Panc1 (cell line): Measurements from ENCODE around the gene BCL10. TPM values are rescaled to one million over a fixed set of nuclear protein-coding genes. Genes with fewer than 3 reads are reported as not detected.

Experiments
- ATAC-seq: fragments of 200-7000 bp; cut with Tn5 transposase; 2 replicates; pipeline ENCODE4 v1.9.1; 2020; ENCODE audit warnings: mild to moderate bottlenecking, moderate library complexity
- BruUV-seq: library from RNA; stranded (reverse); fragments of 400-500 nt; replicated peaks from 2 replicates; lab custom pipeline; 2021; lab: Mats Ljungman, UMichigan
- CTCF ChIA-PET: fragments of 300-600 bp; sonication (Branson Sonifier 250); formaldehyde crosslinking; loops from one replicate; lab custom pipeline; 2022; ENCODE audit warnings: antibody characterized with exemption; lab: Charles Lee
- POLR2A ChIA-PET: fragments of 300-600 bp; sonication (Branson Sonifier 250); formaldehyde crosslinking; loops from one replicate; lab custom pipeline; 2022; ENCODE audit warnings: antibody characterized with exemption; lab: Charles Lee
- DNase-seq: peaks from one replicate; pipeline ENCODE4 v3.0.0-alpha.2; 2010; ENCODE audit warnings: low read depth, low spot score
- H3K27ac ChIP-seq: 2 replicates; pipeline ENCODE4 v1.5.1; 2011; ENCODE audit warnings: mild to moderate bottlenecking, low read length, inconsistent platforms
- H3K27me3 ChIP-seq: fragments of 200-500 bp; sonication (Bioruptor generic); 2 replicates; pipeline ENCODE4 v1.6.0; 2014; ENCODE audit warnings: low read length, inconsistent platforms; ENCODE audit not compliant: control insufficient read depth, insufficient read depth
- H3K36me3 ChIP-seq: fragments of 200-500 bp; sonication (Bioruptor generic); 2 replicates; pipeline ENCODE4 v1.5.1; 2014; ENCODE audit warnings: inconsistent platforms, mild to moderate bottlenecking, low read length, moderate library complexity; ENCODE audit not compliant: control insufficient read depth, insufficient read depth
- H3K4me1 ChIP-seq: 2 replicates; pipeline ENCODE4 v1.5.1; 2011; ENCODE audit warnings: inconsistent platforms, mild to moderate bottlenecking, low read length, moderate library complexity; ENCODE audit not compliant: control insufficient read depth, insufficient read depth
- H3K4me3 ChIP-seq, 2 experiments: 2 replicates each; pipeline ENCODE4 v1.5.1; 2011 to 2012; ENCODE audit warnings: low read depth in 2 of 2, low read length in 2 of 2, mild to moderate bottlenecking in 2 of 2, inconsistent platforms in 1 of 2, moderate library complexity in 1 of 2
- H3K9me3 ChIP-seq: fragments of 200-500 bp; sonication (Bioruptor generic); 2 replicates; pipeline ENCODE4 v1.5.1; 2014; ENCODE audit warnings: low read depth, mild to moderate bottlenecking, inconsistent platforms, low read length, moderate library complexity; ENCODE audit not compliant: control insufficient read depth, insufficient read depth
- CTCF ChIP-seq: fragments of 450-650 bp; IDR thresholded peaks from 2 replicates; pipeline ENCODE4 v1.5.1; 2017; ENCODE audit warnings: mild to moderate bottlenecking
- POLR2AphosphoS5 ChIP-seq: IDR thresholded peaks from 2 replicates; pipeline ENCODE4 v1.6.1; 2012; ENCODE audit warnings: mild to moderate bottlenecking, low read depth, low read length, moderate library complexity
- SIN3A ChIP-seq: IDR thresholded peaks from 2 replicates; pipeline ENCODE4 v1.6.1; 2012; ENCODE audit warnings: low read depth, mild to moderate bottlenecking, low read length, moderate library complexity, borderline replicate concordance; ENCODE audit not compliant: insufficient read depth
- TCF7L2 ChIP-seq: IDR thresholded peaks from 2 replicates; pipeline ENCODE4 v1.6.1; 2011; ENCODE audit warnings: mild to moderate bottlenecking, low read depth, low read length, inconsistent platforms
- in situ Hi-C: cut with HindIII; loops from 2 replicates; pipeline ENCODE4 v1.10.0; 2016; ENCODE audit warnings: low sequenced_read_pairs, low pct_unique_long_range_greater_than_20kb
- intact Hi-C: fragments of 100-400 bp; cut with micrococcal nuclease; formaldehyde crosslinking; loops from one replicate; pipeline ENCODE4 v1.10.0; 2022; ENCODE audit not compliant: unreplicated experiment
- total RNA-seq: library from RNA; stranded (reverse); gene quantifications from one replicate; pipeline ENCODE4 v1.2.1, GENCODE V29; 2021; ENCODE audit not compliant: unreplicated experiment
- TF ChIP-seq, protein P1 (sequence below), 2 experiments: IDR thresholded peaks; 2 replicates each; pipeline ENCODE4 v1.6.1; 2011 to 2012; ENCODE audit warnings: low read depth in 2 of 2, control low read depth in 1 of 2, low read length in 1 of 2, mild to moderate bottlenecking in 1 of 2, moderate library complexity in 1 of 2; ENCODE audit not compliant: insufficient read depth in 1 of 2

BCL10 gene
- total RNA-seq, 1 experiment from 2014 or later = 69.9 TPM

DNA sequence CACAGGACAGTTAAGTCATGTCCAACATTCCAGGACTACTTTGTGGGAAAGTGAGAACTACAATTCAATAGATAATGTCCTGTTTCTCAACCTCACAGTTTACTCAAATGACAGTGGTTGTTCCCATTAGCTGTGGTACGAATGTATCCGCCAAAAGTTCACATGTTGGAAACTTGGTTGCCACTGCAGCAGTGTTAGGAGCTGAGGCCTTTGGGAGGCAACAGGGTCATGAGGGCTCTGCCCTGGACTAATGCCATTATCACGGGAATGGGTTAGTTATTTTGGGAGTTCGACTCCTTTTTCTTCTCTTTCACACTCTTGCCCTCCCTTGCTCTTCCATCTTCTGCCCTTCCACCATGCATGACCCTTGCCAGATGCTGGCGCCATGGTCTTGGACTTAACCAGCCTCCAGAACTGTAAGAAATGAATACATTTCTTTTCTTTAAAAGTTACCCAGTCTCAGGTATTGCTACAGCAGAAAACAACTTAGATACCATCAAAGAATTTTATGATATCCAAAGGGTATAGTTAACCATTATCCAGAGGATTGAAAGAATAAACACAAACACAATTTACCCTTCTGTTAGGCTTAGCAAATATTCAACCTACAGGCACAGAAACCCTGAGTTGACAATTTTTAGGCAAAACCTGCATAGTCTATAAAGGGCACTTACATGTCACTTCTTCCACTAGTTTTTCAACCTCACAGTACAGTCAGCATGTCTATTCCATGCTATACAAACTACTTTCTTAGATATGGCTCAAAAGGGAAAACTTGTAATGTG, 7.4 kb downstream of the BCL10 start:
- POLR2A ChIA-PET = no interaction called here
- no peak for TF ChIP-seq TCF7L2
- TF ChIP-seq, protein P1, sequence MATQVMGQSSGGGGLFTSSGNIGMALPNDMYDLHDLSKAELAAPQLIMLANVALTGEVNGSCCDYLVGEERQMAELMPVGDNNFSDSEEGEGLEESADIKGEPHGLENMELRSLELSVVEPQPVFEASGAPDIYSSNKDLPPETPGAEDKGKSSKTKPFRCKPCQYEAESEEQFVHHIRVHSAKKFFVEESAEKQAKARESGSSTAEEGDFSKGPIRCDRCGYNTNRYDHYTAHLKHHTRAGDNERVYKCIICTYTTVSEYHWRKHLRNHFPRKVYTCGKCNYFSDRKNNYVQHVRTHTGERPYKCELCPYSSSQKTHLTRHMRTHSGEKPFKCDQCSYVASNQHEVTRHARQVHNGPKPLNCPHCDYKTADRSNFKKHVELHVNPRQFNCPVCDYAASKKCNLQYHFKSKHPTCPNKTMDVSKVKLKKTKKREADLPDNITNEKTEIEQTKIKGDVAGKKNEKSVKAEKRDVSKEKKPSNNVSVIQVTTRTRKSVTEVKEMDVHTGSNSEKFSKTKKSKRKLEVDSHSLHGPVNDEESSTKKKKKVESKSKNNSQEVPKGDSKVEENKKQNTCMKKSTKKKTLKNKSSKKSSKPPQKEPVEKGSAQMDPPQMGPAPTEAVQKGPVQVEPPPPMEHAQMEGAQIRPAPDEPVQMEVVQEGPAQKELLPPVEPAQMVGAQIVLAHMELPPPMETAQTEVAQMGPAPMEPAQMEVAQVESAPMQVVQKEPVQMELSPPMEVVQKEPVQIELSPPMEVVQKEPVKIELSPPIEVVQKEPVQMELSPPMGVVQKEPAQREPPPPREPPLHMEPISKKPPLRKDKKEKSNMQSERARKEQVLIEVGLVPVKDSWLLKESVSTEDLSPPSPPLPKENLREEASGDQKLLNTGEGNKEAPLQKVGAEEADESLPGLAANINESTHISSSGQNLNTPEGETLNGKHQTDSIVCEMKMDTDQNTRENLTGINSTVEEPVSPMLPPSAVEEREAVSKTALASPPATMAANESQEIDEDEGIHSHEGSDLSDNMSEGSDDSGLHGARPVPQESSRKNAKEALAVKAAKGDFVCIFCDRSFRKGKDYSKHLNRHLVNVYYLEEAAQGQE (IDR thresholded peaks at IDR 0.05; ENCODE audit: insufficient read depth in 1 of 2, low read depth in 2 of 2, low read length in 1 of 2) = no peak
- no peak for TF ChIP-seq SIN3A
- TF ChIP-seq CTCF = no peak
- TF ChIP-seq POLR2AphosphoS5 = no peak
- H3K9me3 ChIP-seq = no peaks in the 10 kb centered on the region
- in situ Hi-C loops = no loop called here
- no peak overlapping the region for H3K27ac ChIP-seq
- peaks cover 13% of the 10 kb centered on the region for H3K4me1 ChIP-seq
- H3K4me3 ChIP-seq = no peak overlapping the region
- no peaks in the 10 kb centered on the region for H3K27me3 ChIP-seq
- DNase-seq (no peak), ATAC-seq (no peak)
- H3K36me3 ChIP-seq = peaks cover 57% of the 10 kb centered on the region
- CTCF ChIA-PET = interaction anchor here (0.7 kb wide), 1 partner anchor 90 kb away, joined by 4 read pairs; no protein-coding TSS in a partner anchor
- BruUV-seq = no TSS peak
- intact Hi-C loops = no loop called here

DNA sequence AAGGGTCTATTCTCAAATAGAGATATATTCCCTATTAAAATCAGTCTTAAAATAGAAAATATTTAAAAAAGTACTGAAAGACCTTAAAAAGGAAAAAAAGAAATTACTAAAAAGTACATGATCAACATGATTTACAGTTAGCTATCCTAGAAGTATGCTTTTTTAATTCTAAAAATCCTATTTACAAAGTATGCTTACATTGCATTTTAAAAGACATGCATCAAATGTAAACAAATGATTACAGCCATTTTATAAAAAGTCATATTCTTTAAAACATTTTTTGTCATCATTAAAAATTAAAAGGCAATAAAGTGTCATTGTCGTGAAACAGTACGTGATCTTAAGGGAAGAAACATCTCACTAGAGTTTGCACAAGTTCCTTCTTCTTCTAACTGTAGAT, 9.1 kb downstream of the BCL10 start:
- ChIA-PET POLR2A (interaction anchor here (0.5 kb wide), 1 partner anchor 889 kb away, joined by 3 read pairs; the partner anchor contains the start of gene COL24A1), CTCF (no interaction called here)
- no peak for TF ChIP-seq CTCF
- TF ChIP-seq, protein P1 (IDR thresholded peaks at IDR 0.05; ENCODE audit: insufficient read depth in 1 of 2, low read depth in 2 of 2, low read length in 1 of 2) = no peak
- no peak for TF ChIP-seq TCF7L2
- no peak for TF ChIP-seq SIN3A
- TF ChIP-seq POLR2AphosphoS5 = no peak
- Histone ChIP-seq H3K36me3 (peaks cover 55% of the 10 kb centered on the region), H3K27ac (no peak overlapping the region), H3K4me3 (no peak overlapping the region), H3K9me3 (peaks cover 3% of the 10 kb centered on the region; the same call in 1 of the 2 replicates), H3K27me3 (no peaks in the 10 kb centered on the region), H3K4me1 (no peaks in the 10 kb centered on the region)
- no peak for ATAC-seq
- DNase-seq = no peak
- intact Hi-C loops (no loop called here), in situ Hi-C loops (no loop called here)
- BruUV-seq = no TSS peak
